Measurements from ENCODE around the gene IQCK.

IQCK gene

GRCh38 chr16:19705146-19705501, 12.9 kb upstream of the IQCK start:
- TF ChIP-seq CTCF (IDR thresholded peaks at IDR 0.05; ENCODE audit: control insufficient read depth, extremely low read depth, insufficient read depth), result no peak
- DNase-seq (ENCODE audit: low read depth), result no peak
- no peak overlapping the region for H3K4me3 ChIP-seq (ENCODE audit: low read depth, low read length)

- TF ChIP-seq CTCF (IDR thresholded peaks at IDR 0.05; ENCODE audit: control insufficient read depth, extremely low read depth, insufficient read depth), result no peak
- DNase-seq (ENCODE audit: low read depth), result no peak
Measured at GRCh38 chr16:19705843-19706242, 12.2 kb upstream of the IQCK start.

DNA sequence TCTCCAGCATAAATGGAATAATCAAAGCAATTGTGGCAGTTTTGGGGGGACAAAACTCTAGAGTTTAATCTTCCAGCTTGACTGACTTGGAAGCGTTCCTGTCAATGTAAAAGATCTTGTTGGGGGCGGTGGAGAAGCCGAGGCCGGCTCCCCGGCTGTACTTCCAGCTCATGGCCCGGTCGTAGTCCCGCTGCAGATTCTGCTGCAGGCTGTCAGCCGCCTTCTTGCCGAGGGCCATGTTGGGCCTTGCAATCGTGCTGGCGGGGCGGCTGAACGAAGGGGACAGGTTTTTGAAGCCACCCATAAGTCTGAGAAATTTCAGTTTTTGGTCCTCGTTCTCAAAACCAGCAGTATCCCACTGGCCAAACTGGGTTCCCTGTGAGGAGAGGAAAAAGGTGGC, 11.2 kb upstream of the IQCK start:
- TF ChIP-seq CTCF (IDR thresholded peaks at IDR 0.05; ENCODE audit: control insufficient read depth, extremely low read depth, insufficient read depth), result no peak
- H3K4me3 ChIP-seq (ENCODE audit: low read depth, low read length), result no peak overlapping the region
- no peak for DNase-seq (ENCODE audit: low read depth)

More at GRCh38 chr16:19705843-19706242, 12.2 kb upstream of the IQCK start:
- no peak overlapping the region for H3K4me3 ChIP-seq (ENCODE audit: low read depth, low read length)

- no peak for TF ChIP-seq CTCF (IDR thresholded peaks at IDR 0.05; ENCODE audit: control insufficient read depth, extremely low read depth, insufficient read depth)
- DNase-seq (ENCODE audit: low read depth), result no peak
- no peak overlapping the region for H3K4me3 ChIP-seq (ENCODE audit: low read depth, low read length)
Measured at GRCh38 chr16:19707569-19708295, 10.3 kb upstream of the IQCK start.

- no peak for DNase-seq (ENCODE audit: low read depth)
- TF ChIP-seq CTCF (IDR thresholded peaks at IDR 0.05; ENCODE audit: control insufficient read depth, extremely low read depth, insufficient read depth), result no peak
- no peak overlapping the region for H3K4me3 ChIP-seq (ENCODE audit: low read depth, low read length)
Measured at GRCh38 chr16:19708296-19709205, 9.5 kb upstream of the IQCK start.

- TF ChIP-seq CTCF (IDR thresholded peaks at IDR 0.05; ENCODE audit: control insufficient read depth, extremely low read depth, insufficient read depth), result no peak
- no peak overlapping the region for H3K4me3 ChIP-seq (ENCODE audit: low read depth, low read length)
Measured at GRCh38 chr16:19709381-19710136, 8.5 kb upstream of the IQCK start.

More at GRCh38 chr16:19709381-19710136, 8.5 kb upstream of the IQCK start:
- no peak for DNase-seq (ENCODE audit: low read depth)

All from LNCaP clone FGC (cell line).